H1 (cell line): ENCODE data around the gene CFHR3.
"Not testable (repeated sequence)": the region's sequence is repeated elsewhere in the genome, so short reads cannot be mapped to it uniquely, and the experiment has no call there.

Experiments
- BRCA1 ChIP-seq: IDR thresholded peaks from 2 replicates; pipeline ENCODE4 v1.6.1; 2012; ENCODE audit warnings: low read depth, low read length, improper control_type of control experiment
- EZH2 ChIP-seq: fragments of 200-600 bp; sonication (generic); IDR thresholded peaks from 2 replicates; pipeline ENCODE4 v1.7.1; 2012; ENCODE audit warnings: low read depth, mild to moderate bottlenecking, moderate library complexity, low read length, inconsistent platforms; ENCODE audit not compliant: severe bottlenecking
- FOSL1 ChIP-seq: IDR thresholded peaks from 2 replicates; pipeline ENCODE4 v1.6.1; 2011; ENCODE audit warnings: mild to moderate bottlenecking, low read depth, low read length, moderate library complexity; ENCODE audit not compliant: insufficient read depth
- POLR2A ChIP-seq, 2 experiments: IDR thresholded peaks; 1 replicate in 1 of 2; 2 replicates in 1 of 2; pipeline ENCODE4 v1.6.1; 2011; ENCODE audit warnings: low read depth in 2 of 2, low read length in 2 of 2, mild to moderate bottlenecking in 2 of 2; ENCODE audit errors: control extremely low read depth in 1 of 2
- RAD21 ChIP-seq, 2 experiments: IDR thresholded peaks in 1 of 2; conservative IDR thresholded peaks in 1 of 2; 2 replicates each; pipeline ENCODE4 v1.6.1; 2011; ENCODE audit warnings: low read depth in 2 of 2, low read length in 2 of 2, improper control_type of control experiment in 1 of 2, inconsistent platforms in 1 of 2, mild to moderate bottlenecking in 1 of 2, moderate library complexity in 1 of 2
- RFX5 ChIP-seq: IDR thresholded peaks from 2 replicates; pipeline ENCODE4 v1.6.1; 2011; ENCODE audit warnings: low read depth, low read length, improper control_type of control experiment, borderline replicate concordance
- TAF1 ChIP-seq: IDR thresholded peaks from 2 replicates; pipeline ENCODE4 v1.6.1; 2011; ENCODE audit warnings: mild to moderate bottlenecking, low read depth, low read length
- TF ChIP-seq, protein P1 (sequence below): IDR thresholded peaks from 2 replicates; pipeline ENCODE4 v1.6.1; 2011; ENCODE audit warnings: low read length, improper control_type of control experiment
- TF ChIP-seq, protein P2 (sequence below), 3 experiments: IDR thresholded peaks; 1 replicate in 2 of 3; 2 replicates in 1 of 3; pipeline versions ENCODE4 v1.5.1 to v1.6.1; 2011; ENCODE audit warnings: low read length in 3 of 3, mild to moderate bottlenecking in 3 of 3, inconsistent platforms in 2 of 3, low read depth in 1 of 3, moderate library complexity in 1 of 3; ENCODE audit not compliant: insufficient read depth in 1 of 3; ENCODE audit errors: control extremely low read depth in 1 of 3

DNA sequence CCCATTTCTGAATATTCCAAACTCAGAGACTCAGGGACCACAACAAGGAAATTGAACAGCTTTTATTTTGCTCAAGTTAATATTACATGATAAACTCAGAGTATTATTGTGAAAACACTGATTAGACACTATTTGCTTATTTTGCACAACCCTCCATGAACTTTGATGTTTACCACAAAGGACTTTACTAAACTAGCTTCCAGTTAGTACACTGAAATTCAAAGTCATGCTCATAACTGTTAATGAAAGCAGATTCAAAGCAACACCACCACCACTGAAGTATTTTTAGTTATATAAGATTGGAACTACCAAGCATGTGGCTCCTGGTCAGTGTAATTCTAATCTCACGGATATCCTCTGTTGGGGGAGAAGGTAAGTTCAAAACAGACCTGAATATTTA is 44.9 kb downstream of the CFHR3 start, which contains the start of gene CFHR1:
- not testable (repeated sequence) for TF ChIP-seq BRCA1; POLR2A (IDR thresholded peaks at IDR 0.05; ENCODE audit: control extremely low read depth in 1 of 2, low read depth in 2 of 2, low read length in 2 of 2); RAD21 (IDR thresholded peaks at IDR 0.05 in 1 of 2, conservative IDR thresholded peaks at IDR 0.05 in 1 of 2; ENCODE audit: low read depth in 2 of 2, low read length in 2 of 2); FOSL1; TAF1; EZH2; RFX5
- TF ChIP-seq, protein P1, sequence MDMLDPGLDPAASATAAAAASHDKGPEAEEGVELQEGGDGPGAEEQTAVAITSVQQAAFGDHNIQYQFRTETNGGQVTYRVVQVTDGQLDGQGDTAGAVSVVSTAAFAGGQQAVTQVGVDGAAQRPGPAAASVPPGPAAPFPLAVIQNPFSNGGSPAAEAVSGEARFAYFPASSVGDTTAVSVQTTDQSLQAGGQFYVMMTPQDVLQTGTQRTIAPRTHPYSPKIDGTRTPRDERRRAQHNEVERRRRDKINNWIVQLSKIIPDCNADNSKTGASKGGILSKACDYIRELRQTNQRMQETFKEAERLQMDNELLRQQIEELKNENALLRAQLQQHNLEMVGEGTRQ, result not testable (repeated sequence)
- TF ChIP-seq, protein P2, sequence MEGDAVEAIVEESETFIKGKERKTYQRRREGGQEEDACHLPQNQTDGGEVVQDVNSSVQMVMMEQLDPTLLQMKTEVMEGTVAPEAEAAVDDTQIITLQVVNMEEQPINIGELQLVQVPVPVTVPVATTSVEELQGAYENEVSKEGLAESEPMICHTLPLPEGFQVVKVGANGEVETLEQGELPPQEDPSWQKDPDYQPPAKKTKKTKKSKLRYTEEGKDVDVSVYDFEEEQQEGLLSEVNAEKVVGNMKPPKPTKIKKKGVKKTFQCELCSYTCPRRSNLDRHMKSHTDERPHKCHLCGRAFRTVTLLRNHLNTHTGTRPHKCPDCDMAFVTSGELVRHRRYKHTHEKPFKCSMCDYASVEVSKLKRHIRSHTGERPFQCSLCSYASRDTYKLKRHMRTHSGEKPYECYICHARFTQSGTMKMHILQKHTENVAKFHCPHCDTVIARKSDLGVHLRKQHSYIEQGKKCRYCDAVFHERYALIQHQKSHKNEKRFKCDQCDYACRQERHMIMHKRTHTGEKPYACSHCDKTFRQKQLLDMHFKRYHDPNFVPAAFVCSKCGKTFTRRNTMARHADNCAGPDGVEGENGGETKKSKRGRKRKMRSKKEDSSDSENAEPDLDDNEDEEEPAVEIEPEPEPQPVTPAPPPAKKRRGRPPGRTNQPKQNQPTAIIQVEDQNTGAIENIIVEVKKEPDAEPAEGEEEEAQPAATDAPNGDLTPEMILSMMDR (IDR thresholded peaks at IDR 0.05; ENCODE audit: control extremely low read depth in 1 of 3, insufficient read depth in 1 of 3, low read depth in 1 of 3, low read length in 3 of 3), result not testable (repeated sequence)
